WTC11 (cell line): ENCODE data around the gene CRACDL. TPM values are rescaled to one million over a fixed set of nuclear protein-coding genes. Genes with fewer than 3 reads are reported as not detected.

ENCODE experiments used
- ATAC-seq: fragments of 200-7000 bp; cut with Tn5 transposase; 2 replicates; pipeline ENCODE4 v1.10.0; 2021; ENCODE audit warnings: mild to moderate bottlenecking, moderate library complexity
- CTCF ChIA-PET: fragments of 300-600 bp; sonication (Branson Sonifier 250); formaldehyde crosslinking; loops from one replicate; lab custom pipeline; 2021; ENCODE audit warnings: antibody characterized with exemption; lab: Charles Lee
- POLR2A ChIA-PET: fragments of 350-600 bp; sonication (Branson Sonifier 250); formaldehyde crosslinking; loops from one replicate; lab custom pipeline; 2021; ENCODE audit warnings: antibody characterized with exemption; lab: Charles Lee
- DNase-seq: peaks from one replicate; pipeline ENCODE4 v3.0.0; 2021; ENCODE audit warnings: low spot score
- H3K27ac Mint-ChIP-seq: 2 replicates; pipeline ENCODE4 v1.8.0; 2021; ENCODE audit warnings: mixed read lengths
- H3K27me3 Mint-ChIP-seq: 2 replicates; pipeline ENCODE4 v1.8.0; 2021; ENCODE audit warnings: low read depth, mild to moderate bottlenecking, moderate library complexity, mixed read lengths
- H3K36me3 Mint-ChIP-seq: 2 replicates; pipeline ENCODE4 v1.8.0; 2021; ENCODE audit warnings: mixed read lengths
- H3K4me1 Mint-ChIP-seq: 2 replicates; pipeline ENCODE4 v1.8.0; 2022; ENCODE audit warnings: mixed read lengths
- H3K4me3 Mint-ChIP-seq: 2 replicates; pipeline ENCODE4 v1.8.0; 2021; ENCODE audit warnings: mild to moderate bottlenecking, moderate library complexity, mixed read lengths
- H3K9me3 Mint-ChIP-seq: 2 replicates; pipeline ENCODE4 v1.8.0; 2021; ENCODE audit warnings: mixed read lengths
- ATF1 ChIP-seq: sonication (generic); formaldehyde crosslinking; IDR thresholded peaks from 2 replicates; pipeline ENCODE4 v1.8.1; 2023; ENCODE audit warnings: mild to moderate bottlenecking, moderate library complexity, missing genetic modification reagents
- CREB1 ChIP-seq: sonication (generic); formaldehyde crosslinking; IDR thresholded peaks from 2 replicates; pipeline ENCODE4 v1.8.0; 2023; ENCODE audit warnings: mild to moderate bottlenecking, missing genetic modification reagents
- E2F5 ChIP-seq: sonication (generic); formaldehyde crosslinking; IDR thresholded peaks from 2 replicates; pipeline ENCODE4 v1.8.1; 2022; ENCODE audit warnings: mild to moderate bottlenecking, moderate library complexity, missing genetic modification reagents
- EMX1 ChIP-seq: fragments of 250-450 bp; sonication (Bioruptor Pico); IDR thresholded peaks from 2 replicates; pipeline ENCODE4 v1.8.0; 2021; ENCODE audit warnings: mild to moderate bottlenecking
- ESRRA ChIP-seq: sonication (generic); formaldehyde crosslinking; IDR thresholded peaks from 2 replicates; pipeline ENCODE4 v1.8.1; 2022; ENCODE audit warnings: mild to moderate bottlenecking, missing genetic modification reagents, borderline replicate concordance
- GABPB1 ChIP-seq: sonication (generic); formaldehyde crosslinking; IDR thresholded peaks from 2 replicates; pipeline ENCODE4 v1.8.1; 2023; ENCODE audit warnings: mild to moderate bottlenecking, missing genetic modification reagents
- MAX ChIP-seq: sonication (generic); formaldehyde crosslinking; IDR thresholded peaks from 2 replicates; pipeline ENCODE4 v1.8.0; 2022; ENCODE audit warnings: mild to moderate bottlenecking, missing genetic modification reagents
- MYBL2 ChIP-seq: sonication (generic); formaldehyde crosslinking; IDR thresholded peaks from 2 replicates; pipeline ENCODE4 v1.8.1; 2023; ENCODE audit warnings: mild to moderate bottlenecking, moderate library complexity, missing genetic modification reagents
- NFYB ChIP-seq: sonication (generic); formaldehyde crosslinking; conservative IDR thresholded peaks from 2 replicates; pipeline ENCODE4 v1.8.0; 2022; ENCODE audit warnings: low read depth, missing genetic modification reagents
- NR1H2 ChIP-seq: sonication (generic); formaldehyde crosslinking; IDR thresholded peaks from 2 replicates; pipeline ENCODE4 v1.9.0; 2021; ENCODE audit warnings: mild to moderate bottlenecking, moderate library complexity, missing genetic modification reagents
- PRRX2 ChIP-seq: fragments of 250-450 bp; sonication (Bioruptor Pico); IDR thresholded peaks from 2 replicates; pipeline ENCODE4 v1.8.0; 2021; ENCODE audit warnings: mild to moderate bottlenecking
- SP1 ChIP-seq: sonication (generic); formaldehyde crosslinking; conservative IDR thresholded peaks from 2 replicates; pipeline ENCODE4 v1.8.1; 2022; ENCODE audit warnings: missing genetic modification reagents
- TEAD1 ChIP-seq: sonication (generic); formaldehyde crosslinking; IDR thresholded peaks from 2 replicates; pipeline ENCODE4 v1.8.0; 2022; ENCODE audit warnings: mild to moderate bottlenecking, missing genetic modification reagents
- ZMAT4 ChIP-seq: fragments of 250-450 bp; sonication (Bioruptor Pico); IDR thresholded peaks from 2 replicates; pipeline ENCODE4 v1.9.0; 2021; ENCODE audit warnings: mild to moderate bottlenecking
- ZNF416 ChIP-seq: fragments of 250-450 bp; sonication (Bioruptor Pico); IDR thresholded peaks from 2 replicates; pipeline ENCODE4 v1.9.0; 2021; ENCODE audit warnings: mild to moderate bottlenecking, inconsistent platforms
- ZNF423 ChIP-seq: fragments of 250-450 bp; sonication (Bioruptor Pico); IDR thresholded peaks from 2 replicates; pipeline ENCODE4 v2.1.2; 2022; ENCODE audit warnings: mild to moderate bottlenecking, moderate library complexity
- ZNF425 ChIP-seq: fragments of 250-450 bp; sonication (Bioruptor Pico); conservative IDR thresholded peaks from 2 replicates; pipeline ENCODE4 v1.9.0; 2021; ENCODE audit warnings: mild to moderate bottlenecking
- ZNF671 ChIP-seq: fragments of 250-450 bp; sonication (Bioruptor Pico); IDR thresholded peaks from 2 replicates; pipeline ENCODE4 v1.8.0; 2021; ENCODE audit warnings: mild to moderate bottlenecking
- total RNA-seq: library from RNA; stranded (reverse); gene quantifications from 3 replicates; pipeline ENCODE4 v1.2.3, GENCODE V29; 2021
- TF ChIP-seq, protein P1 (sequence below): sonication (generic); formaldehyde crosslinking; conservative IDR thresholded peaks from 2 replicates; pipeline ENCODE4 v1.8.1; 2022; ENCODE audit warnings: mild to moderate bottlenecking, missing genetic modification reagents
- TF ChIP-seq, protein P2 (sequence below): fragments of 250-450 bp; sonication (Bioruptor Pico); IDR thresholded peaks from 2 replicates; pipeline ENCODE4 v1.9.0; 2021; ENCODE audit warnings: mild to moderate bottlenecking, borderline replicate concordance
- TF ChIP-seq, protein P3 (sequence below): sonication (generic); formaldehyde crosslinking; IDR thresholded peaks from 2 replicates; pipeline ENCODE4 v1.8.0; 2023; ENCODE audit warnings: missing genetic modification reagents
- TF ChIP-seq, protein P4 (sequence below): fragments of 200-600 bp; IDR thresholded peaks from 2 replicates; pipeline ENCODE4 v1.8.0; 2022; ENCODE audit warnings: antibody characterized with exemption
- TF ChIP-seq, protein P5 (sequence below): fragments of 250-450 bp; sonication (Bioruptor Pico); IDR thresholded peaks from 2 replicates; pipeline ENCODE4 v2.1.2; 2022; ENCODE audit warnings: mild to moderate bottlenecking, moderate library complexity

Gene CRACDL
- total RNA-seq, 1 experiment from 2014 or later, result 0.72 TPM

GRCh38 chr2:98882971-98883779, 52.9 kb downstream of the CRACDL start (continued):
- no peak for TF ChIP-seq NR1H2 (CRISPR knock-in tag)
- no peak for TF ChIP-seq SP1 (CRISPR knock-in tag)
- no peak for TF ChIP-seq ZNF416 (CRISPR knock-in tag)
- TF ChIP-seq, protein P1, sequence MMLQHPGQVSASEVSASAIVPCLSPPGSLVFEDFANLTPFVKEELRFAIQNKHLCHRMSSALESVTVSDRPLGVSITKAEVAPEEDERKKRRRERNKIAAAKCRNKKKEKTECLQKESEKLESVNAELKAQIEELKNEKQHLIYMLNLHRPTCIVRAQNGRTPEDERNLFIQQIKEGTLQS (CRISPR knock-in tag), result no peak
- TF ChIP-seq GABPB1 (CRISPR knock-in tag), result no peak
- TF ChIP-seq CREB1 (CRISPR knock-in tag), result no peak
- TF ChIP-seq ZNF425 (CRISPR knock-in tag), result no peak
- no peak for TF ChIP-seq ZMAT4

DNA sequence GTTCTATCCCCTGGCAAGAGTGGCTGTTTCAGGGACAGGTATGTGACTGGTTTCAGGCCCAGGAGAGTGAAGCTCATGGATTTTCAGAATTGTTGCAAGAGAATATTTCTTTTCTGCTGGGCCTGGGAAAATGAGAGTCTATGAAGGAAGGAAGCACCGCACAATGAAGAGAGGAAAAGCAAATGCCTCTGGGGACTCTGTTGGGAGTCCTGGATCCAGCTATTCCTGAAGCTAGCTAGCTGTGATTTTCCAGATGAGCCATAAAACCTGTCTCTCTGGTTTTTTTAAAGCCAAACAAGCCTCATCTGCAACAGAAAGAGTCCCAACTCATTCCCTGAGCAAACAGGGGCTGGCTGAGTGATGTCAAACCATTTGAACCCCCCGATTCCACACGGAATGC, 53.7 kb downstream of the CRACDL start:
- Mint-ChIP-seq H3K4me3 (no peak overlapping the region), H3K4me1 (no peaks in the 10 kb centered on the region), H3K36me3 (peaks cover 21% of the 10 kb centered on the region), H3K9me3 (peaks cover 26% of the 10 kb centered on the region), H3K27ac (no peak overlapping the region), H3K27me3 (no peaks in the 10 kb centered on the region; the same call in 1 of the 2 replicates)
- ChIA-PET POLR2A (no interaction called here), CTCF (interaction anchor here (0.9 to 1.1 kb wide), 2 partner anchors 184 to 248 kb away, joined by 3 read pairs; no protein-coding TSS in a partner anchor)
- ATAC-seq (no peak), DNase-seq (no peak)
- TF ChIP-seq EMX1 (no peak), MAX (CRISPR knock-in tag) (no peak), ZNF671 (CRISPR knock-in tag) (no peak), PRRX2 (CRISPR knock-in tag) (no peak), TEAD1 (no peak), NFYB (CRISPR knock-in tag) (no peak), ATF1 (CRISPR knock-in tag) (no peak), ESRRA (CRISPR knock-in tag) (no peak), MYBL2 (no peak), E2F5 (CRISPR knock-in tag) (no peak), ZNF423 (CRISPR knock-in tag) (no peak), GABPB1 (CRISPR knock-in tag) (no peak)
- TF ChIP-seq, protein P2, sequence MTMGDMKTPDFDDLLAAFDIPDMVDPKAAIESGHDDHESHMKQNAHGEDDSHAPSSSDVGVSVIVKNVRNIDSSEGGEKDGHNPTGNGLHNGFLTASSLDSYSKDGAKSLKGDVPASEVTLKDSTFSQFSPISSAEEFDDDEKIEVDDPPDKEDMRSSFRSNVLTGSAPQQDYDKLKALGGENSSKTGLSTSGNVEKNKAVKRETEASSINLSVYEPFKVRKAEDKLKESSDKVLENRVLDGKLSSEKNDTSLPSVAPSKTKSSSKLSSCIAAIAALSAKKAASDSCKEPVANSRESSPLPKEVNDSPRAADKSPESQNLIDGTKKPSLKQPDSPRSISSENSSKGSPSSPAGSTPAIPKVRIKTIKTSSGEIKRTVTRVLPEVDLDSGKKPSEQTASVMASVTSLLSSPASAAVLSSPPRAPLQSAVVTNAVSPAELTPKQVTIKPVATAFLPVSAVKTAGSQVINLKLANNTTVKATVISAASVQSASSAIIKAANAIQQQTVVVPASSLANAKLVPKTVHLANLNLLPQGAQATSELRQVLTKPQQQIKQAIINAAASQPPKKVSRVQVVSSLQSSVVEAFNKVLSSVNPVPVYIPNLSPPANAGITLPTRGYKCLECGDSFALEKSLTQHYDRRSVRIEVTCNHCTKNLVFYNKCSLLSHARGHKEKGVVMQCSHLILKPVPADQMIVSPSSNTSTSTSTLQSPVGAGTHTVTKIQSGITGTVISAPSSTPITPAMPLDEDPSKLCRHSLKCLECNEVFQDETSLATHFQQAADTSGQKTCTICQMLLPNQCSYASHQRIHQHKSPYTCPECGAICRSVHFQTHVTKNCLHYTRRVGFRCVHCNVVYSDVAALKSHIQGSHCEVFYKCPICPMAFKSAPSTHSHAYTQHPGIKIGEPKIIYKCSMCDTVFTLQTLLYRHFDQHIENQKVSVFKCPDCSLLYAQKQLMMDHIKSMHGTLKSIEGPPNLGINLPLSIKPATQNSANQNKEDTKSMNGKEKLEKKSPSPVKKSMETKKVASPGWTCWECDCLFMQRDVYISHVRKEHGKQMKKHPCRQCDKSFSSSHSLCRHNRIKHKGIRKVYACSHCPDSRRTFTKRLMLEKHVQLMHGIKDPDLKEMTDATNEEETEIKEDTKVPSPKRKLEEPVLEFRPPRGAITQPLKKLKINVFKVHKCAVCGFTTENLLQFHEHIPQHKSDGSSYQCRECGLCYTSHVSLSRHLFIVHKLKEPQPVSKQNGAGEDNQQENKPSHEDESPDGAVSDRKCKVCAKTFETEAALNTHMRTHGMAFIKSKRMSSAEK (CRISPR knock-in tag), result no peak
- TF ChIP-seq, protein P3, sequence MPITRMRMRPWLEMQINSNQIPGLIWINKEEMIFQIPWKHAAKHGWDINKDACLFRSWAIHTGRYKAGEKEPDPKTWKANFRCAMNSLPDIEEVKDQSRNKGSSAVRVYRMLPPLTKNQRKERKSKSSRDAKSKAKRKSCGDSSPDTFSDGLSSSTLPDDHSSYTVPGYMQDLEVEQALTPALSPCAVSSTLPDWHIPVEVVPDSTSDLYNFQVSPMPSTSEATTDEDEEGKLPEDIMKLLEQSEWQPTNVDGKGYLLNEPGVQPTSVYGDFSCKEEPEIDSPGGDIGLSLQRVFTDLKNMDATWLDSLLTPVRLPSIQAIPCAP, result no peak
- TF ChIP-seq, protein P4, sequence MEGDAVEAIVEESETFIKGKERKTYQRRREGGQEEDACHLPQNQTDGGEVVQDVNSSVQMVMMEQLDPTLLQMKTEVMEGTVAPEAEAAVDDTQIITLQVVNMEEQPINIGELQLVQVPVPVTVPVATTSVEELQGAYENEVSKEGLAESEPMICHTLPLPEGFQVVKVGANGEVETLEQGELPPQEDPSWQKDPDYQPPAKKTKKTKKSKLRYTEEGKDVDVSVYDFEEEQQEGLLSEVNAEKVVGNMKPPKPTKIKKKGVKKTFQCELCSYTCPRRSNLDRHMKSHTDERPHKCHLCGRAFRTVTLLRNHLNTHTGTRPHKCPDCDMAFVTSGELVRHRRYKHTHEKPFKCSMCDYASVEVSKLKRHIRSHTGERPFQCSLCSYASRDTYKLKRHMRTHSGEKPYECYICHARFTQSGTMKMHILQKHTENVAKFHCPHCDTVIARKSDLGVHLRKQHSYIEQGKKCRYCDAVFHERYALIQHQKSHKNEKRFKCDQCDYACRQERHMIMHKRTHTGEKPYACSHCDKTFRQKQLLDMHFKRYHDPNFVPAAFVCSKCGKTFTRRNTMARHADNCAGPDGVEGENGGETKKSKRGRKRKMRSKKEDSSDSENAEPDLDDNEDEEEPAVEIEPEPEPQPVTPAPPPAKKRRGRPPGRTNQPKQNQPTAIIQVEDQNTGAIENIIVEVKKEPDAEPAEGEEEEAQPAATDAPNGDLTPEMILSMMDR, result no peak
- TF ChIP-seq, protein P5, sequence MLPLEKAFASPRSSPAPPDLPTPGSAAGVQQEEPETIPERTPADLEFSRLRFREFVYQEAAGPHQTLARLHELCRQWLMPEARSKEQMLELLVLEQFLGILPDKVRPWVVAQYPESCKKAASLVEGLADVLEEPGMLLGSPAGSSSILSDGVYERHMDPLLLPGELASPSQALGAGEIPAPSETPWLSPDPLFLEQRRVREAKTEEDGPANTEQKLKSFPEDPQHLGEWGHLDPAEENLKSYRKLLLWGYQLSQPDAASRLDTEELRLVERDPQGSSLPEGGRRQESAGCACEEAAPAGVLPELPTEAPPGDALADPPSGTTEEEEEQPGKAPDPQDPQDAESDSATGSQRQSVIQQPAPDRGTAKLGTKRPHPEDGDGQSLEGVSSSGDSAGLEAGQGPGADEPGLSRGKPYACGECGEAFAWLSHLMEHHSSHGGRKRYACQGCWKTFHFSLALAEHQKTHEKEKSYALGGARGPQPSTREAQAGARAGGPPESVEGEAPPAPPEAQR, result no peak
